Measurements from ENCODE around the gene TAF1D. TPM values are rescaled to one million over a fixed set of nuclear protein-coding genes. Genes with fewer than 3 reads are reported as not detected.
A peak's percentile ranks its signal among the peaks of the same experiment; 100 is the strongest.

The TAF1D gene
- total RNA-seq, 6 experiments from 2014 or later: 89.6 to 112 (median 97.0) TPM

DNA sequence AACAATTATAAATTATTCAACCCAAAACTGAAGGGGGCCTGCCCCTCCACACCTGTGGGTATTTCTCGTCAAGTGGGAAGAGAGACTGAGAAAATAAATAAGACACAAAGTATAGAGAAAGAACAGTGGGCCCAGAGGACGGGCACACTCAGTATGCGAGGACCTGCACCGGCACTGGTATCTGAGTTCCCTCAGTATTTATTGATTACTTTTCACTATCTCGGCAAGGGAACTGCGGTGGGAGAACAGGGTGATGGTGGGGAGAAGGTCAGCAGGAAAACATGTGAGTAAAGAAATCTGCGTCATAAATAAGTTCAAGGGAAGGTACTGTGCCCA is 3.3 kb upstream of the TAF1D start:
- no peak for DNase-seq
- peaks cover 13% of the 10 kb centered on the region for H3K27me3 Mint-ChIP-seq (ENCODE audit: insufficient read depth)
- peak overlapping the region; percentile 66 for H3K4me3 Mint-ChIP-seq
- H3K36me3 Mint-ChIP-seq (ENCODE audit: low read depth): peaks cover 18% of the 10 kb centered on the region
- TF ChIP-seq CTCF (IDR thresholded peaks at IDR 0.05): no peak
- peak overlapping the region; percentile 66 for H3K27ac Mint-ChIP-seq
- H3K9me3 Mint-ChIP-seq: peaks cover 9% of the 10 kb centered on the region; the same call in 1 of the 2 replicates
- peaks cover 19% of the 10 kb centered on the region for H3K4me1 Mint-ChIP-seq (ENCODE audit: low read depth)

GRCh38 chr11:93743291-93743690 is 2.0 kb upstream of the TAF1D start:
- Mint-ChIP-seq H3K27ac (no peak overlapping the region), H3K27me3 (ENCODE audit: insufficient read depth) (peaks cover 13% of the 10 kb centered on the region), H3K4me3 (peak overlapping the region; percentile 54), H3K9me3 (peaks cover 9% of the 10 kb centered on the region; the same call in 1 of the 2 replicates), H3K36me3 (ENCODE audit: low read depth) (peaks cover 31% of the 10 kb centered on the region), H3K4me1 (ENCODE audit: low read depth) (peaks cover 33% of the 10 kb centered on the region)
- TF ChIP-seq CTCF (IDR thresholded peaks at IDR 0.05): no peak
- no peak for DNase-seq

GRCh38 chr11:93741882-93742226 is 559 bp upstream of the TAF1D start:
- Mint-ChIP-seq H3K27me3 (ENCODE audit: insufficient read depth) (peaks cover 13% of the 10 kb centered on the region), H3K4me1 (ENCODE audit: low read depth) (peaks cover 47% of the 10 kb centered on the region)

DNA sequence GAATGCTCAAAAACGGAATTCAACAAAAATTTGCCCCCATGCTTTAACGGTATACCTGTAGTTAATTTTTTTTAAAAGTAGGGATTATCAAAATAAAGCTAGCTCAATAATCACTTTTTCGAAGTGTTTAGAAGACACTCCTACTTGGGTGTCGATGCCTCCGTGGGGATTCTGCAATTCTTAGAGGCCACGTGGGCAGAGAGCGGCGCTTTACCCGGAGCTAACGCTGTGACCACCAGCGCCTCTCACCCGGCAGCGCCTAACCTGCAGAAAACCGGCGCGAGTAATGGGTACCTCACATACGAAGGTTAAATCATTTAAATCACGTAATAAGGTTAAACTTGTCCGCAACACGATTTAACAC is 583 bp downstream of the TAF1D start:
- H3K4me3 Mint-ChIP-seq: peak overlapping the region; percentile 99
- peak overlapping the region; percentile 99 for H3K27ac Mint-ChIP-seq
- H3K27me3 Mint-ChIP-seq (ENCODE audit: insufficient read depth): peaks cover 13% of the 10 kb centered on the region
- peaks cover 58% of the 10 kb centered on the region for H3K4me1 Mint-ChIP-seq (ENCODE audit: low read depth)
- peaks cover 9% of the 10 kb centered on the region; the same call in 1 of the 2 replicates for H3K9me3 Mint-ChIP-seq
- peak; percentile 38 for DNase-seq
- H3K36me3 Mint-ChIP-seq (ENCODE audit: low read depth): peaks cover 57% of the 10 kb centered on the region
- TF ChIP-seq CTCF (IDR thresholded peaks at IDR 0.05): no peak

More at GRCh38 chr11:93741882-93742226, 559 bp upstream of the TAF1D start:
- H3K4me3 Mint-ChIP-seq: peak overlapping the region; percentile 99
- peak; percentile 50 for DNase-seq
- peaks cover 9% of the 10 kb centered on the region; the same call in 1 of the 2 replicates for H3K9me3 Mint-ChIP-seq
- peaks cover 46% of the 10 kb centered on the region for H3K36me3 Mint-ChIP-seq (ENCODE audit: low read depth)
- no peak for TF ChIP-seq CTCF (IDR thresholded peaks at IDR 0.05)
- H3K27ac Mint-ChIP-seq: peak overlapping the region; percentile 99

GRCh38 chr11:93740031-93740729 is 1.1 kb downstream of the TAF1D start:
- Mint-ChIP-seq H3K9me3 (peaks cover 9% of the 10 kb centered on the region; the same call in 1 of the 2 replicates), H3K36me3 (ENCODE audit: low read depth) (peaks cover 58% of the 10 kb centered on the region), H3K4me3 (peak overlapping the region; percentile 99), H3K27ac (peak overlapping the region; percentile 99), H3K4me1 (ENCODE audit: low read depth) (peaks cover 59% of the 10 kb centered on the region), H3K27me3 (ENCODE audit: insufficient read depth) (peaks cover 13% of the 10 kb centered on the region)
- peak; percentile 41 for DNase-seq
- TF ChIP-seq CTCF (IDR thresholded peaks at IDR 0.05): no peak
